HG02759 (cell line): ENCODE data around the gene LRIG2.
"Not testable (repeated sequence)": the region's sequence is repeated elsewhere in the genome, so short reads cannot be mapped to it uniquely, and the experiment has no call there.

Source experiments
- ATAC-seq: cut with Tn5 transposase; IDR thresholded peaks from one replicate; pipeline ENCODE4 v1.9.1; 2021; ENCODE audit warnings: mild to moderate bottlenecking, moderate library complexity; ENCODE audit not compliant: unreplicated experiment

LRIG2 gene

GRCh38 chr1:113124366-113124765, 51.4 kb downstream of the LRIG2 start:
- no peak for ATAC-seq

- ATAC-seq, result no peak
These were observed 52.5 kb downstream of the LRIG2 start for GRCh38 chr1:113125517-113125916.

- no peak for ATAC-seq
These were observed 53.2 kb downstream of the LRIG2 start for GRCh38 chr1:113126207-113126606.

GRCh38 chr1:113128116-113128515, 55.1 kb downstream of the LRIG2 start:
- no peak for ATAC-seq

GRCh38 chr1:113129529-113130185, 56.7 kb downstream of the LRIG2 start:
- ATAC-seq, result no peak

GRCh38 chr1:113133038-113133437, 60.0 kb downstream of the LRIG2 start:
- no peak for ATAC-seq

- ATAC-seq, result no peak
These were observed 60.8 kb downstream of the LRIG2 start for GRCh38 chr1:113133759-113134158.

- no peak for ATAC-seq
These were observed 62.5 kb downstream of the LRIG2 start for GRCh38 chr1:113135460-113135859.

GRCh38 chr1:113136476-113136875, 63.5 kb downstream of the LRIG2 start:
- no peak for ATAC-seq

GRCh38 chr1:113137563-113137962, 64.6 kb downstream of the LRIG2 start:
- ATAC-seq, result no peak

GRCh38 chr1:113138778-113139177, 65.8 kb downstream of the LRIG2 start:
- ATAC-seq, result no peak

GRCh38 chr1:113140176-113140575, 67.2 kb downstream of the LRIG2 start:
- no peak for ATAC-seq

GRCh38 chr1:113140588-113141446, 67.8 kb downstream of the LRIG2 start:
- peak; percentile 74 for ATAC-seq

- no peak for ATAC-seq
These were observed 68.9 kb downstream of the LRIG2 start for GRCh38 chr1:113141650-113142473.

GRCh38 chr1:113142791-113143190, 69.8 kb downstream of the LRIG2 start:
- ATAC-seq, result no peak

GRCh38 chr1:113146242-113147072, 73.5 kb downstream of the LRIG2 start:
- ATAC-seq, result no peak

GRCh38 chr1:113147073-113147625, 74.2 kb downstream of the LRIG2 start:
- ATAC-seq, result no peak

GRCh38 chr1:113147826-113148225, 74.8 kb downstream of the LRIG2 start:
- no peak for ATAC-seq

- ATAC-seq, result not testable (repeated sequence)
These were observed 77.5 kb downstream of the LRIG2 start for GRCh38 chr1:113150494-113150893.

- no peak for ATAC-seq
These were observed 80.3 kb downstream of the LRIG2 start for GRCh38 chr1:113153116-113153803.
